MV-4-11 (cell line): ENCODE data around the gene KRTAP10-9.

Experiments
- DNase-seq: peaks from one replicate; lab custom pipeline; 2025; lab: John Stamatoyannopoulos, UW

The KRTAP10-9 gene

DNA sequence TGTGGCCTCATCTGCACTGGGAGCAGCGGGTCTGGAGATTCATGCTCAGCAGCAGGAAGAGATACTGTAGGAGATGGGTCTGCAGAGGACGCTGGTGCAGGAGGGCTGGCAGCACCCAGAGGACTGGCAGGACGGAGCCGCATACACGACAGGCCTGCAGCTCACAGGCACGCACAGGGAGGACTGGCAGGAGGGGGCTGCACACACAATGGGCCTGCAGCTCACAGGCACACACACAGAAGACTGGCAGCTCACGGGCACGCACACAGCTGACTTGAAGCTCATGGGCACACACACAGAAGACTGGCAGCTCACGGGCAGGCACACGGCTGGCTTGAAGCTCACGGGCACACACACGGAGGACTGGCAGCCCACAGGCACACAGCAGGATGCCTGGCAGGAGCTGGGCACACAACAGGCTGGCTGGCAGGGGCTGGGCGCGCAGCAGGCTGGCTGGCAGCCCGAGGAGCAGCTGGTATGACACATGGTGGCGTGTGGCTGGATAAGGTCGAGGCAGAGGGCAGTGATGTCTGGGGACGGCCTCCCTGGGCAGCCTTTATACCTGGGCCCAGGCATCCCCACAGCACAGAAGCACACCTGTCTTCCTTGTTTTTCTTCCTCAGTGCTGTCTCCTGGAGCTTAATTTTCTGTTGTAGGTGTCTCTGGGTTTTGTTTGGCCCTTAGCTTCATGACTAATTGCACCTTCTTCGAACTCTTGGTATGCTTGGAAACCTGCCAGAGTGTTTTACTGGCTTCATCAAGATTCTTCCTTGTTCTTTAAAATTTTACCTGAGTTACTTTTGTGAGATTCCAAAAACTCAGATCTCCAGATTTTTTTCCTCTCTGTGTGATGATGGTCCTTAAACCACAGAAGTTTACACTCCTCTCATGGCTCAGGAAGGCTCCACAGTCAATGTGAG, 39.8 kb downstream of the KRTAP10-9 start, which contains the start of gene KRTAP12-2:
KRTAP12-2 (minus strand) TSS at position 527 of the 920 bp plus-strand sequence; CDS start at position 486, 41 bp downstream.
- DNase-seq = no peak

DNA sequence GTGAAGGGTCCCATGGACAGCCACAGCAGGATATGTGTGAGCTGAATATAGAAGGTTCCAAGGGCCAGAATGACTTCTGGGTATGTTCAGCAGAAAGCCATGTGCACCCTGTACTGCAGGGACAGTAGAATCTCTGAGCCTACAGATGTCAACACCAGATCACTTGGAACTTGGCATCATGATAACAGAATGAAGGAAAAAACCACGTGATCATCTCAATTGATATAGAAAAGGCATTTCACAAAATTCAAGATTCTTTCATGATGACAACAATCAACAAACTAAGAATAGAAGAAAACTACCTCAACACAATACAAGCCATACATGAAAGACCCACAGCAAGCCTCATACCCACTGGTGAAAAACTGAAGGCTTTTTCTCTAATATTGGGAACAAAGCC, 40.7 kb downstream of the KRTAP10-9 start:
- DNase-seq = no peak

DNA sequence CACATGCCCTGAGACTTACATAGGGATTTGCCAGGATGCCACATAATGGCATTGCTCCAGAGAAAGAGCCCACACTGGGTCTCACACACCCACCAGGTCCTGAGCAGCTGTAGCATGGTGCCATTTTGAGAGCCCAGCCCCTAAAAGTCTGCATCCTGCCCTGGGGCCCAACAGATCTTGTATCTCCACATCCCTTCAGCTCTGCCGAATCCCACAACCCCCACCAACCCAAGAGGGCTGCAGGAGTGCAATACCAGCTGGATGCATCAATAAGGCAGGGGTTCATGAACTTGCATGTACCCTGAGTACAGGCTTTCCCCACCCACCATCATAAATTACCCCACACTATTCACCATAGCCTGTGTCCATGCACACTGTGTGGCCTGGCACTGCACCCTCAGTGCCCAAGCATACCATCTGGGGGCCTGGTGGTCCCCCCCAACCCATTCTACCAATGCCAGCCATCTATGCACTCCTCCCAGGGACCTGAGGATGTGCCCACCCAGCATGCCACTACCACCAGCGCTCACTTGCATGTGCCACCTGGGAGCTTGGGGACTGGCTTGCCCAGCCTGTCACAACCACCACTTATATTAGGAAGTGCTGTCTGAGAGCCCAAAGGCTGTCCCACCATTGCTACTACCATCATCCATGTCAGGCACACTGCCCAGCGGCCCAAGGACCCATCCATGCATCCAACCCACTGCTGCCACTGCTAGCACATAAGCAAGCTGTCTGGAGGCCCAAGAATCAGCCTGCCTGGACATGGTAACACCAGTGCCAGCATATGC, 43.9 kb downstream of the KRTAP10-9 start:
- DNase-seq = no peak

DNA sequence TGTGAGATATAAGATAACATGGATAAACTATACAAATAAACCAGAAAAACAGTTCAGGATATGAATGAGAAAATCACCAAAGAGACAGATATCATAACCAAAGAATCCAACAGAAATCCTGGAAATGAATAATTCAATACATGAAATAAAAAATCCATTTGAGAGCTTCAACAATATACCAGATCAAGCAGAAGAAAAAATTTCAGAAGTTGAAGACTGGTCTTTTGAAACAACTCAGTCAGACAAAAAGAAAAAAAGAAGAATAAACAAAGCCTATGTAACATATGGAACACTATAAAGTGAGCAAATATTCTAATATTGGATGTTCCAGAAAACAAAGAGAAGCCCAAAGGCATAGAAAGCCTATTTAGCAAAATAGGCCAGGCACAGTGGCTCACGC, 45.0 kb downstream of the KRTAP10-9 start:
- no peak for DNase-seq

DNA sequence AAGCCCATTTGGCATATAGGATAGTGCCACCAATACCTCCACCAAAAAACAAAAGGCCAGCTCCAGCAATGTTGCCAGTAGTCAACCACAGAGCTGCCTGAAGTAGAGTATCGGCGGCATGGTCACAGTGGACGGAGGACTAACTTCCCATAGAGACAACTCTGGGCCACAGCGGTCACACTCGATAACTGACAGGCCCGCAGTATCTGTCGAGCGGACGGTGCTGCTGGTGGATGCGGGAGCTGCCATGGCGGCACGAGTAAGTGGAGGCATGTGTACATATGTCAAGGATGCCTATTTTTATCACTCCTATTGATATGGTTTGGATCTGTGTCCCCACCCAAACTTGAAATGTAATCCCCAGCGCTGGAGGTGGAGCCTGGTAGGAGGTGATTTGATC, 51.0 kb downstream of the KRTAP10-9 start:
- no peak for DNase-seq
